IPS-18a (cell line): Measurements from ENCODE around the gene SHD.

Experiments
- H3K27ac ChIP-seq: one replicate; pipeline ENCODE4 v1.5.1; 2013; ENCODE audit warnings: low read length
- H3K27me3 ChIP-seq: one replicate; pipeline ENCODE4 v1.6.1; 2013; ENCODE audit warnings: mild to moderate bottlenecking, low read length; ENCODE audit not compliant: control insufficient read depth, insufficient read depth
- H3K36me3 ChIP-seq: one replicate; pipeline ENCODE4 v1.6.1; 2013; ENCODE audit warnings: low read depth, low read length; ENCODE audit not compliant: control insufficient read depth
- H3K4me1 ChIP-seq: one replicate; pipeline ENCODE4 v1.6.1; 2013; ENCODE audit warnings: low read depth, low read length; ENCODE audit not compliant: control insufficient read depth
- H3K4me3 ChIP-seq: one replicate; pipeline ENCODE4 v1.5.1; 2013; ENCODE audit warnings: low read length
- H3K9ac ChIP-seq: one replicate; pipeline ENCODE4 v1.6.1; 2013; ENCODE audit warnings: mild to moderate bottlenecking, low read length, moderate library complexity
- H3K9me3 ChIP-seq: one replicate; pipeline ENCODE4 v1.6.1; 2013; ENCODE audit warnings: low read depth, low read length; ENCODE audit not compliant: control insufficient read depth

SHD gene

DNA sequence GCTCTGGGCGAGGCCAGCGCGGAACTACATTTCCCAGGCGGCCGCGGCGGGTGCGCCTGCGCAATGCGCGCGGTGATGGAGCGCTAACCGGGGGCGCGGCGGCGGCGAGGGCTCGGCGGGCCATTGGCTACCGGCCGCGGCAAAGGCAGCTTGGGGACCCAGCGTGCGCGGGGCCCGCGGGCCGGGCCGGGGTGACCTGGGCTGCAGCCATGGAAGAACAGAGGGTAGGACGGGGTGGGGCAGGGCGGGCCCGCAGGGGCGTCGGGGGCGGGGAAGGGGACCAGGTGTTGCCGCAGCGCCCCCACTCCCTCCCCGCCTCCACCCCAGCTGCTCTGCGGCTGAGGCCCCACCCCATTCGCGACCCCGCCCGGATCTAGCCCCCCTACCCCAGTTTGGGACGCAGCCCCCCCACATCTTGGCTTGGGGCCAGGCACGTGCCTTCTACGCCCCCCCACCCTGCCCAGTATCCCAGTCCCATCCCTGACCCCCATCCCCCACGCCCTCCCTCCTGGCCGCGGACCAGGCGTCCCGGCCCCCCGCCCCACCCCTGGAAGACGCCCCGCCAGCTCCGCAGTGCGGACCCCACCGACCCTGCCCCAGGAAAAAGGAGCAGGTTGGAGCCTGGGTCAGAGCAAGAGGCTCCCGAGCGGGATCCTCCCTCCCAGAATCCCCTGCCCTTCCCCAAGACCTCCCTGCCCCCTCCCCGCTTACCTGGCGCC lies 25.6 kb downstream of the SHD start, which contains the start of gene FSD1:
FSD1 (plus strand) TSS at position 61 of the 719 bp plus-strand sequence; CDS start at position 210, 149 bp downstream.
- Histone ChIP-seq H3K27ac (no peak within 1 kb of the TSS), H3K4me3 (peak within 1 kb of the TSS; percentile 37), H3K9me3 (no peaks in the 10 kb centered on the region), H3K36me3 (peaks cover 10% of the 10 kb centered on the region), H3K4me1 (no peaks in the 10 kb centered on the region), H3K9ac (no peak within 1 kb of the TSS), H3K27me3 (no peaks in the 10 kb centered on the region)

- Histone ChIP-seq H3K27ac (no peak overlapping the region), H3K27me3 (no peaks in the 10 kb centered on the region), H3K9ac (no peak overlapping the region), H3K4me1 (no peaks in the 10 kb centered on the region), H3K4me3 (peak overlapping the region; percentile 37), H3K9me3 (no peaks in the 10 kb centered on the region), H3K36me3 (peaks cover 10% of the 10 kb centered on the region)
Measured at GRCh38 chr19:4305257-4305612, 26.2 kb downstream of the SHD start.

- Histone ChIP-seq H3K4me1 (no peaks in the 10 kb centered on the region), H3K27ac (no peak overlapping the region), H3K9ac (no peak overlapping the region), H3K4me3 (no peak overlapping the region), H3K9me3 (no peaks in the 10 kb centered on the region), H3K36me3 (peaks cover 10% of the 10 kb centered on the region), H3K27me3 (no peaks in the 10 kb centered on the region)
Measured at GRCh38 chr19:4305659-4306058, 26.6 kb downstream of the SHD start.

GRCh38 chr19:4310247-4311121 lies 31.4 kb downstream of the SHD start:
- Histone ChIP-seq H3K9me3 (no peaks in the 10 kb centered on the region), H3K27me3 (no peaks in the 10 kb centered on the region), H3K4me1 (no peaks in the 10 kb centered on the region), H3K4me3 (no peak overlapping the region), H3K9ac (no peak overlapping the region), H3K36me3 (peaks cover 19% of the 10 kb centered on the region), H3K27ac (no peak overlapping the region)

- no peaks in the 10 kb centered on the region for H3K4me1 ChIP-seq
- H3K27me3 ChIP-seq, result no peaks in the 10 kb centered on the region
- H3K9me3 ChIP-seq, result no peaks in the 10 kb centered on the region
- peaks cover 25% of the 10 kb centered on the region for H3K36me3 ChIP-seq
- H3K9ac ChIP-seq, result no peak overlapping the region
- no peak overlapping the region for H3K27ac ChIP-seq
- no peak overlapping the region for H3K4me3 ChIP-seq
Measured at GRCh38 chr19:4313847-4314490, 34.9 kb downstream of the SHD start.

- H3K4me3 ChIP-seq, result no peak overlapping the region
- no peaks in the 10 kb centered on the region for H3K27me3 ChIP-seq
- peaks cover 18% of the 10 kb centered on the region for H3K36me3 ChIP-seq
- no peak overlapping the region for H3K27ac ChIP-seq
- no peaks in the 10 kb centered on the region for H3K9me3 ChIP-seq
- H3K4me1 ChIP-seq, result no peaks in the 10 kb centered on the region
- H3K9ac ChIP-seq, result no peak overlapping the region
Measured at GRCh38 chr19:4316956-4317355, 37.9 kb downstream of the SHD start.

DNA sequence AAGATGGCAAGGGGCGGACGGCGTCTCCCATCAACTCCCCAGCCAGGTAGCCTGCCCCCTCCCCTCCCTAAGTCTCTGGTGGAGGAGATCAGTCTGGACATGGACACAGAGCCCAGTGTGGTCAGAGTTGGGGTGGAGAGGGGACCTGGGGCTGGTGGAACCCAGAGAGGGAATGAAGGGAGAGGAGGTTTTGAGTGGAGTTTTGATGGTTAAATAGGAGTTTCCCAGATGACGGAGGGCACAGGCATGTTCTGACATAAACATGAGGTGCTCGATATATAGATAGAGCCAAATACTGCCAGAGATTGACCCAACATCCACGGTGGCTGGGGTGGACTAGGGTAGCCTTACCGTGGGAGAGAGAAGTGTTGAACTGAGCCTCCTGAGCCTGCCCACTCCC lies 39.4 kb downstream of the SHD start:
- no peaks in the 10 kb centered on the region for H3K4me1 ChIP-seq
- no peak overlapping the region for H3K27ac ChIP-seq
- no peaks in the 10 kb centered on the region for H3K9me3 ChIP-seq
- H3K36me3 ChIP-seq, result peaks cover 16% of the 10 kb centered on the region
- H3K4me3 ChIP-seq, result no peak overlapping the region
- H3K9ac ChIP-seq, result no peak overlapping the region
- H3K27me3 ChIP-seq, result no peaks in the 10 kb centered on the region

DNA sequence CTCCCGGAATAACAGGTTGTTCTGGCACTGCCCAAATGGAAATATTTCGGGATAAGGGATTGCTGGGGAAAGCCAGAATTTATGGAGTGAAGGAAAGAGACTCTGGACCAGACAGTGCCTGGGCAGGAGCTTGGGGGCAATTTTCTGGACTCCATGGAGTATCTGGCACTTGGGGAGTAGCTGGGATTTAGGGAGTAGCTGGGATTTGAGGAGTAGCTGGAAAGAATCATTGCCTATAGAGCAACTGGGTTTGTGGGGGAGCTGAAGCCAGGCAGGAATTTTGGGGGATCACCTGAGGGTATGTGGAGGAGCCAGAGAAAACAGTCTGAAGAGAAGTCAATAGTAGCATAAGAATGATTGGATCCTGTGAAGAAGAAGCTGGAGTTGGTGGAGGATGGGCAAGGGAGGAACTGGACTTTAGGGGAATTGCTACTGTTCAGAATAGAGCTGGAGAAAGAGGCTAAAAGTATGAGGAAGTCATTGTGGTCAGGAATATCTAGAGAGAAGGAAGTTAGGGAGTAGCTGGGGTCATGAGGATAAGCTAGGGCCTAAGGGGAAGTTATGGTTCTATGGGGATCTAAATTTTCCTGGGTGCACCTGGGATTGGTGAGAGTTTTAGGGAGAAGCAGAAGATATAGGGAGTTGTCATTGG lies 40.1 kb downstream of the SHD start:
- Histone ChIP-seq H3K9me3 (no peaks in the 10 kb centered on the region), H3K9ac (no peak overlapping the region), H3K4me1 (no peaks in the 10 kb centered on the region), H3K27ac (no peak overlapping the region), H3K36me3 (peaks cover 16% of the 10 kb centered on the region), H3K27me3 (no peaks in the 10 kb centered on the region), H3K4me3 (no peak overlapping the region)

DNA sequence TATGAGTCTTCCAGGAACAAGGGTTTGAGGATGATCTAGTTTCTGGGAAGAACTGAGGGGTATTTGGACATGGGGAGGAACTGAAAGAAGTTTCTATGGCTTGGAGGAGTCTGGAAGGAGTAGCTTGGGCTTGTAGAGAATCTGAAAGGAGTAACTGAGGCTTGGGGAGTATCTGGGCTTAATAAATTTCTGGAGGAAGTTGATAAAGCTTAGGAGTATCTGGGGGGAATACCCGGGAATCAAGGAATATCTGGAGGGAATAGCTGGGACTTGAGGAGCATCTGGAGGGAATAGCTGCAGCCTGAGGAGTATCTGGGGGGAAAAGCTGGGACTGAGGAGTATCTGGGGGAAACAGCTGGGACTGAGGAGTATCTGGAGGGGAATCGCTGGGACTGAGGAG lies 41.4 kb downstream of the SHD start:
- Histone ChIP-seq H3K4me3 (no peak overlapping the region), H3K27me3 (no peaks in the 10 kb centered on the region), H3K27ac (no peak overlapping the region), H3K4me1 (no peaks in the 10 kb centered on the region), H3K9ac (no peak overlapping the region), H3K9me3 (no peaks in the 10 kb centered on the region), H3K36me3 (peaks cover 13% of the 10 kb centered on the region)

DNA sequence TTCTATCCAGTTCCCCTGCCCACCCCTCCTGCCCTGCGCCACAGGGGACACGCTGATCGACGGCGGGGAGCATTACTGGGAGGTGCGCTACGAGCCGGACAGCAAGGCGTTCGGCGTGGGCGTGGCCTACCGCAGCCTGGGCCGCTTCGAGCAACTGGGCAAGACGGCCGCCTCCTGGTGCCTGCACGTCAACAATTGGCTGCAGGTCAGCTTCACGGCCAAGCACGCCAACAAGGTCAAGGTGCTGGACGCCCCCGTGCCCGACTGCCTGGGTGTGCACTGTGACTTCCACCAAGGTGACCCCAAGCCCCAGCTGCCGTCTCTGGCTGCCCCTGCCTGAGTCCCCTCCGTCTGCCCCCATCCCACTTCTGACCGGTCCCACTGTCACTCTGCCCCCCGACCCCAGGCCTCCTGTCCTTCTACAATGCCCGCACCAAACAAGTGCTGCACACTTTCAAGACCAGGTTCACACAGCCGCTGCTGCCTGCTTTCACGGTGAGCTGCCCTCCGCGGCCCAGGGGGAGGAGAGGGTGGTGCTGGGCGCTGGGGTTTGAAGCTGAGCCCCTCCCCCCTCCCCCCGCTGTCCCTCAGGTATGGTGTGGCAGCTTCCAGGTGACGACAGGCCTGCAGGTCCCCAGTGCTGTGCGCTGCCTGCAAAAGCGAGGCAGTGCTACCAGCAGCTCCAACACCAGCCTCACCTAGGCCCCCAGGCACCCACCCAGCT lies 44.0 kb downstream of the SHD start:
- Histone ChIP-seq H3K4me3 (no peak overlapping the region), H3K9ac (no peak overlapping the region), H3K36me3 (peaks cover 6% of the 10 kb centered on the region), H3K4me1 (peaks cover 3% of the 10 kb centered on the region), H3K9me3 (no peaks in the 10 kb centered on the region), H3K27me3 (no peaks in the 10 kb centered on the region), H3K27ac (no peak overlapping the region)

DNA sequence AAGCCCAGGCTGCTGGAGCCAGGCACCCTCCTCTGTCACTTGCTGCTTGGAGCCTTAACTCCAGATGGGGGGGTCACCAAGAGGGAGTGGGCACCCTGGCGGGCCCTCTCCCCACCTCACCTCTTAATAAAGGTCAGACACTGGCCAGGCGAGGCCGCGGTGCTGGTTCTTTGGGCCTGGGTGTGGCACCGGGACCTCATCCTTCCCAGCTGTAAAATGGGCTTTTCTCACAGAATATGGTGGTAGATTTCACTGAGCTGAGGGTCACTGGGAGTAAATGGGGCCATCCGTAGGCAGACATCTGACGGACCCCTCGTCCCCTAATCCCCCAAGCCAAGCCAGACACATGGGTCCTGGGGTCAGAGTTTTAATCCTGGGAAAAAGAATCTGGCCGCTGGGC lies 44.6 kb downstream of the SHD start:
- H3K27ac ChIP-seq, result no peak overlapping the region
- H3K9ac ChIP-seq, result no peak overlapping the region
- H3K4me3 ChIP-seq, result no peak overlapping the region
- H3K36me3 ChIP-seq, result peaks cover under 1% of the 10 kb centered on the region
- no peaks in the 10 kb centered on the region for H3K27me3 ChIP-seq
- no peaks in the 10 kb centered on the region for H3K9me3 ChIP-seq
- peaks cover 3% of the 10 kb centered on the region for H3K4me1 ChIP-seq
